HG03060 (cell line): ENCODE data around the gene FNDC8.
"Not testable (repeated sequence)": the region's sequence is repeated elsewhere in the genome, so short reads cannot be mapped to it uniquely, and the experiment has no call there.

Source experiments
- ATAC-seq: cut with Tn5 transposase; IDR thresholded peaks from one replicate; pipeline ENCODE4 v1.9.1; 2021; ENCODE audit warnings: low read depth, moderate number of reproducible peaks; ENCODE audit not compliant: unreplicated experiment

Gene FNDC8

DNA sequence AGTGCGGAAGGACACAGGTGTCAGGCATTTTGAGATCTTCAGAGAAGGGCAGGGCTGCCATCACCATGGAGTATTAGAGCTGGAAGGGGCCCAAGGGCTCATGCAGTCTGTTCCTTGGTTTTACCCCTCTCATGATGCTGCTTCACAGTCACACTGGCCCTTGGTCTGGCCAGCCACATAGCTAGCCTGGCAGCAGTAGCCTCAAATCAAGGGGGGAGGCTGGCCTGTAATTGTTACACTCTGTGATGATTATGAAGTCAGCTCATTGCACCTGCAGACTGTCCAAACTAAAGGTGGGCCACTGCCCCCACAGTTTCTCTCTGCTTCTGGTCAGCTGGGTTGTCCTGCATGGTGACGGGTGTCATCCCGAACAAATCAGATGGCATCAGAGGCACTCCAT lies at the start of gene FNDC8:
FNDC8 (plus strand) TSS at position 301 of the 400 bp plus-strand sequence; CDS start at position 380, 79 bp downstream.
- no peak for ATAC-seq

GRCh38 chr17:35073183-35073790 lies 48.1 kb upstream of the FNDC8 start:
- ATAC-seq = no peak

- no peak for ATAC-seq
Observed at GRCh38 chr17:35073991-35074627, 47.3 kb upstream of the FNDC8 start.

DNA sequence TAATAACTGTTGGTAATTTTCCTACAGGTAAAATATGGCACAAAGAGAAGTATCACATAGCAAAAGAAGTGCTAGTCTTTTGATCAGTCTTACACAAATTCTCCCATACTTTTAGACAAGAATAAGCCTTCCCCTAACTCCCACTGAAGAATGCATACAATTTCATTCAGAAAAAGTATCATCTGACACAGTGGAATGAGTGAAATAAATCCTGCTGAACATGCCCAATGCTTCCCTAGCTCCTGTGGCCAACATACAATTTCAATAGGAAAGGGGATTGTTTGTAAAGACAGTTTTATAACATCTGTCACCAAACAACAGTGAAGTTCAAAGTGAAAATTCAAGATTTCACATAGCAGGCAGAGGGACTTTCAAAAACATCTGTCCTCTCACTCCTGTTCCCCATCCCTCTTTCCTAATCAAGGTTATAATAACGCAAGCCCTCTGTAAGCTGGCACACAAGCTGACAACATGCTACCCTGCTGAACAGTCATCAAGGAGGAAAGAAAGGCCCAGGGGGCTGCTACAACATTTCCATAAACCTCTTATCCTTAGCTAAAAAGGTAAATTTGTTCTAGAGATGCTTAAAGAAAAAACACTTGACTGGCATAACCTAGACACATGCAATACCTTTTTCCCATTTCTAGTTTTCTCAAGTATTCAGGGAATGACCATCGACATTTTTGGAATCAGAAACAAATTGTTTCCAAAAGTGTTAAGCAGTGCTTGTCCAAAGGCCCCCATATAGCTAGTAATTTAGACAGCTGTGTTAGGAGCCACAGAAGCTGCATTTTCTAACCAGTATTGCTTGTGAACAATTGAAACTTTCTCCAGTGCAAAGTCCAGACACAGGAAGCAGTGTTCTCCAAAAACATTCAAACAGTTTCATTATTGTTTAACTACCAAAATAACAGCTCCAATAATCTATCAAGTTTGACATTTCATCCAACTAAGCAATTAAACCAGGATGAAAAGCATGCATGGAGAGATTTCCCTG lies 46.4 kb upstream of the FNDC8 start:
- no peak for ATAC-seq

DNA sequence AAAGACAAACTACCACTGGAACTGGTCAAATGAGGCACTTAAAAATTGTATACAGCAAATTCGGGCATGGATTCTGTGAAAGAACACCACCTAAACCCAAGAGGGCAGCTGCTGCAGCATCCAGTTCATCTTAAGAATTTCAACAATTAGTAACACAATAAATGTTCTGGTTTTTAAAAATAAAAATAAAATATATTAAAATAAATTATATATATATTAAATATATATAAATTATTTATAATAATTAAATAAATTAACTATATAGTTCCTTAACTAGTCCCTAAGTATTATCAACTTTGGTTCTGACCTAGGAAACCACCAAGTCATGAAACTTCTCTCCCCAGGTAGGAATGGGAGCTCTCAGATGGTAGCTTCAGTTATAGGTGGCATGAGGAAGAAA lies 44.5 kb upstream of the FNDC8 start:
- no peak for ATAC-seq

- ATAC-seq = no peak
Observed at GRCh38 chr17:35079547-35080423, 41.6 kb upstream of the FNDC8 start.

DNA sequence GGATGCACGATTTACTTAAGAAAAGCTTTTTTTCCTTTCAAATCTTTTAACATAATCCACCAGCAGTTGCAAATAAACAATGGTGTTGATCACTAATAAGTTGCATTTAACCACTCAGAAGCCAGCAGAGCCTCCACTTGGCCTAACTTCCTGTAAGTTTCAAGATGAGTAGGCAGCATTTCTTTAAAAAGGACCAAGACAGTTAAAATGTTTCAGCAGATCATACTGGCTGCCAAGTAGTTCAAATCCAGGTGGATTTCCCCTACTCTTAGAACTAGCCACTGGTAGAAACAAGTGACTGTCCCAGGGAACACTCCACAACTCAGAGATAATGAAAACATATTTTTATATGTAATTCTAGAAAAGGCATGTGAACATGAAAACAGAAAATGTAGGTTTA lies 40.9 kb upstream of the FNDC8 start:
- ATAC-seq = no peak

- no peak for ATAC-seq
Observed at GRCh38 chr17:35081638-35082037, 39.8 kb upstream of the FNDC8 start.

DNA sequence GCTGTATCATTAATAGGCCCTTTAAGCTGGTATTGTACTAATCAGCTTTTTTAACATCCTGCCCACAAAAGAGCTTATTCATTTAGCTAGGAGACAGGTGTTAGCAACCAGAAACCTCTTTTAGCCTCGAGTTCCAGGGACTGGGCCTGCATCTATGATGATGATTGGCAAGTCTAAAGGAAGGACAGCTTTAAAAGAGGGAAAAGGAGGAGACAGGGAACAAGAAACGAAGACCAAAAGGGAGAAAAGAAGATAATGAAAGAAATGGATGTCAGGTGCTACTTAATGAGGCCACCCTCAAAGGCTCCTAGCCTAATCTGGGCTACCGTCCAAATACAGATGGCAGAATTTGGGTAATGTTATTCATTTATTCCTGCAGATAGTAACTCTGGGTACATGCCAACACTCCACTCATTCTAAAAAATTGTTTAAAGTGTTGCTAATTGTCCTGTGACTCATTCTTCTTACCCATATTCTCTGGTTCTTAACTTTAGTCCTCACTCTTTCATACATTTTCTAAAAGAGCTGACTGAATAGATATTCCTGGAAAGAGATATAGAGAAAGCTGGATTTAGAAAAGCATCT lies 39.2 kb upstream of the FNDC8 start:
- ATAC-seq = no peak

GRCh38 chr17:35083071-35083470 lies 38.3 kb upstream of the FNDC8 start:
- ATAC-seq = no peak

DNA sequence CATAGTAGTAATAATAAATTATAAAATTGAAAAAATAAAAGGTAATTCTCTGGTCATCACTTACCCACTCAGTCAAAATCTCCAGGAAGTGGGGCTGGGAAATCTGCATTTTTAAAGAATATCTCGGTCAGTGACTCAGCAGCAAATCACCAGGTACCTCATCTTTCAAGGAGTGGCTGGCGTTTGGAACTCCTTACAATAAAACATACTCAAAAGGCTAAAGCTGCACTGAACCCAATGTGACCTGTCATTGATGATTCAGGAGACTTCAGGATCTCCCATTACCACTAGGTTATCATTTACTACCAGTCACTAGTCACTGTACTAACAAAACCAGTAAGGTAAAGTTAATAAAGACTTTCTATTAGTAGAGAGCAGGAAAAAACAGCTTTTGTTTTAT lies 36.4 kb upstream of the FNDC8 start:
- ATAC-seq = no peak

DNA sequence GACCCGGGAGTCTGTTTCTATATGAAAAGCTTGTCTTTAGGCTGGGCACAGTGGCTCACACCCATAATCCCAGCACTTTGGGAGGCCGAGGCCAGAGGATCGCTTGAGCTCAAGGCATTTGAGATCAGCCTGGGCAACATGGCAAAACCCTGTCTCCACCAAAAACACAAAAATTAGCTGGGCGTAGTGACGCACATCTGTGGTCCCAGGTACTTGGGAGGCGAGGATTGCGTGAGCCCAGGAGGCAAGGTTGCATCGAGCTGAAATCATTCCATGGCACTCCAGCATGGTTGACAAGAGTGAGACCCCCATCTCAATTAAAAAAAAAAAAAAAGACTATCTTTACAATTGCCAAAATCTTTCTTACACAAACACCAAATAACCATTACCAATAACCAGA lies 35.3 kb upstream of the FNDC8 start:
- no peak for ATAC-seq

GRCh38 chr17:35086931-35087573 lies 34.4 kb upstream of the FNDC8 start:
- no peak for ATAC-seq

- ATAC-seq = no peak
Observed at GRCh38 chr17:35087731-35088355, 33.6 kb upstream of the FNDC8 start.

GRCh38 chr17:35088356-35088880 lies 33.0 kb upstream of the FNDC8 start:
- ATAC-seq = no peak

DNA sequence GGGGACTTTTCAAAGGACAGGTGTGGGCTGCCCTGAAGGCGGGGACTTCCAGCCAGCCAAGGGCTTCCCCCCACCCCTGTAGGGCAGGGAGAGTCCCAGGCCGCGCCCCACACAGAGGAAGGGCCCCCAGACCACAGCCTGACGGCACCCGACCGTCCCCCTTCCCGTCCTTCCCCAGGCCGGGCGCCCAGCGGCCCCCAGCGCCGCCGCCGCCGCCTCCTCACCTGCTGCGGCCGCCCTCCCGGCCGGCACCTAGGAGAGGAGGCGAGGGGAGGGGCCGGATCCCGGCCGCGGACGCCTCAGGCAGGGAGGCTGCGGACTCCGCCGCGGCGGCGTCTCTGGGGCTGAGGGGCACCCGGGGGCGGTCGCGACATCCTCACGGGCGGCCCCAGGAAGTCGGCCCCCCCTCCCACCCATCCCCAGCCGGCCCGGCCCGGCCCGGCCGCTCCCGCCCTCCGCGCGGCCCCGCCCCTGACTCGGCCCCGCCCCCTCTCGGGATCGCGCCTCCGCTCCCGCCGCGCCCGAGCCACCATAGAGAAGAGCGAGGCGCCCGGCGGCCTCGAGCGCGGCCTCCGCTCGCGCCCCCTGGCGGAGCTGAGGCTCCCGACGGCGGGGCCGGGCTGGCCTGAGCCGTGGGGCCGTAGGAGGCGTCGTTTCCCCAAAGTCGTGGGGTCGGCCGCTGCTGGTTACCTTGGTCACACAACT lies 32.4 kb upstream of the FNDC8 start:
- ATAC-seq = peak; percentile 39

DNA sequence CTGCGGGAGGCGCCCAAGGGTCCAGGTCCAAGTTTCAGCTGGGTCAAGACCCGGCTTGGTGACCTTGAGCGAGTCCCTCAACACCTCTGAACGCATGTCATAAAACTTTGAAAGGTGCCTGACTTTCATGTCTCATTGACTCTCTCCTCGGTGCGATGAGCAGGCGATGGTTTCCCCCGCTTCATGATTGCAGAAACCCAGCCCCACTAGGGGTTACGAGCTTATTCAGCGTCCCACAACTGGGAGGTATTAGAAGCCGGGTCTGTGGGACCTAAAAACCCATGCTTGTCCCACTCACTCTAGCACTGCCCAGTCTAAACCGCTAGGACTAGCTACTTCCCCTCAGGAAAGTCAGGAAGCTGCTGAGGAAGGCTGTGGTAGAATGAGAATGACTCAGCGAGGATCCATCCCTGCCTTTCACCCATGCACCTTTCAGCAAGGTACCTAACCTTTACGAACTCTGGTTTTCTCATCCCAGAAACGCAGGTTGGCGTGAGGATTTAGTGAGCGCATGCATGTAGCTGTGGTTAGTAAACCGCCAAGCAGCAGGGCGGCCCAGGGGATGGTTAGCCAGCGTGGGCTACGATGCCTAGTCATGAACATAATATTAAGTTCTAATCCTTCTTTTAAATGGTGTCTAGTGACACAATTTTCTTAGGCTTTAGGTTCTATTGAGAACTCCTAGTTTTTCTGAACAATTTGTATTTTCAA lies 31.7 kb upstream of the FNDC8 start:
- no peak for ATAC-seq

- ATAC-seq = not testable (repeated sequence)
Observed at GRCh38 chr17:35090707-35091106, 30.7 kb upstream of the FNDC8 start.
